Suprapubic skin (tissue), 4 donors: ENCODE results near the gene COL5A3. TPM values are rescaled to one million over a fixed set of nuclear protein-coding genes. Genes with fewer than 3 reads are reported as not detected.

Experiments used
- DNase-seq, 2 donors: peaks; one replicate each; pipeline ENCODE4 v3.0.0-alpha.2; 2019; ENCODE audit warnings: low spot score in 2 of 2
- H3K27ac ChIP-seq: fragments of 200-600 bp; sonication (generic); one replicate; pipeline ENCODE4 v1.5.1; 2019
- H3K27me3 ChIP-seq: fragments of 200-600 bp; sonication (generic); one replicate; pipeline ENCODE4 v1.5.1; 2019
- H3K36me3 ChIP-seq: fragments of 200-600 bp; sonication (generic); one replicate; pipeline ENCODE4 v1.5.1; 2019
- H3K4me1 ChIP-seq: fragments of 200-600 bp; sonication (generic); one replicate; pipeline ENCODE4 v1.5.1; 2019
- H3K4me3 ChIP-seq: fragments of 200-600 bp; sonication (generic); one replicate; pipeline ENCODE4 v1.5.1; 2019; ENCODE audit warnings: mild to moderate bottlenecking
- H3K9me3 ChIP-seq: fragments of 200-600 bp; sonication (generic); one replicate; pipeline ENCODE4 v1.5.1; 2019
- CTCF ChIP-seq, 2 donors: fragments of 200-600 bp in 1 of 2; fragments of 450-650 bp in 1 of 2; sonication (generic) in 1 of 2; IDR thresholded peaks; one replicate each; pipeline ENCODE4 v1.5.1; 2016 to 2019; ENCODE audit warnings: antibody characterized with exemption in 2 of 2, mild to moderate bottlenecking in 1 of 2, moderate library complexity in 1 of 2
- EP300 ChIP-seq: sonication (generic); formaldehyde crosslinking; IDR thresholded peaks from one replicate; pipeline ENCODE4 v1.6.1; 2017; ENCODE audit warnings: antibody characterized with exemption
- POLR2A ChIP-seq, 2 donors: fragments of 450-650 bp; IDR thresholded peaks; one replicate each; pipeline ENCODE4 v1.6.1; 2017; ENCODE audit warnings: antibody characterized with exemption in 2 of 2, mild to moderate bottlenecking in 2 of 2, moderate library complexity in 2 of 2
- POLR2AphosphoS5 ChIP-seq, 3 donors: sonication (generic); formaldehyde crosslinking; IDR thresholded peaks; one replicate each; pipeline ENCODE4 v1.6.1; 2017; ENCODE audit warnings: antibody characterized with exemption in 3 of 3
- WGBS: methylation state at CpG from one replicate; pipeline ENCODE4 v1.1.5; 2018; 5-methylcytosine and 5-hydroxymethylcytosine counted together
- total RNA-seq, 4 donors: library from RNA; depleted of rRNA; stranded (reverse); fragments of >200 nt; gene quantifications; one replicate each; pipeline ENCODE4 v1.1.0, GENCODE V29; 2016

Gene COL5A3
- total RNA-seq, 4 donors from 2014 or later: 13.4 to 30.6 (median 18.8) TPM

DNA sequence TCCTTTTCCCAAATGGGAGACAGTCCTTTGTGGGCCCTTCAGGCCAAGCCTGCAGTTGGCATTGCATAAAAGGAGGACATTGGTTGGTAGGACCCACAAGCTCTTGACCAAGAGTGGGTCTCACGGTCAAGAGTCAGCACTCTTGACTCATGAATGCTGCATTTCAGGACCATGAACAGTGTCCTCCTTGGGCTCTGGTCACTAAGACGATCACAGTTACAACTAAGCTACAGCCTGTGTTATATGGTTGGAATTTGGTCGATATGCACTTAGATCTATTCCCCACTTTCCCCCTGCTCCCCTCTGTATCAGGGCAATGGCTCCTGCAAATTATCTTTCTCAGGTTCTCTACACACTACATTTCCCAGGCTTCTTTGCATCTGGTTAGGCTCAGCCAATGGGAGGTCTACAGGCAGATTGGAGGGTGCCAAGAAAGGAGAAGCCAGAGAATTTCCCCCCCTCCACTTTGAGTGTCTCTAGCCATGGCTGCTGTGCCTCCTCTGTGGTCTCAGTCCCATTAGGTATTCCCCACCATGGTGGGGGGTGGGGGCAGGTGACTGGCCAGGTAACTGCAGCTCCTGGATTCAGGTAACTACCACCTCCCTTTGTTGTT is 70.9 kb downstream of the COL5A3 start:
- 79% methylated on average over 3 of the region's 3 CpGs for WGBS
- H3K27me3 ChIP-seq: peaks cover 12% of the 10 kb centered on the region
- no peak for DNase-seq
- H3K4me1 ChIP-seq: peaks cover 34% of the 10 kb centered on the region
- no peak overlapping the region for H3K4me3 ChIP-seq
- H3K27ac ChIP-seq: no peak overlapping the region
- H3K36me3 ChIP-seq: no peaks in the 10 kb centered on the region
- TF ChIP-seq EP300 (no peak), POLR2A (IDR thresholded peaks at IDR 0.05) (no peak), CTCF (IDR thresholded peaks at IDR 0.05) (no peak), POLR2AphosphoS5 (IDR thresholded peaks at IDR 0.05) (no peak)
- H3K9me3 ChIP-seq: no peaks in the 10 kb centered on the region

- peaks cover 44% of the 10 kb centered on the region for H3K4me1 ChIP-seq
- no peak for DNase-seq
- 30% methylated on average over 20 of the region's 20 CpGs for WGBS
- peaks cover 12% of the 10 kb centered on the region for H3K27me3 ChIP-seq
- TF ChIP-seq CTCF (IDR thresholded peaks at IDR 0.05): no peak
- TF ChIP-seq POLR2A (IDR thresholded peaks at IDR 0.05): no peak
- TF ChIP-seq EP300: no peak
- no peak for TF ChIP-seq POLR2AphosphoS5 (IDR thresholded peaks at IDR 0.05)
- H3K27ac ChIP-seq: no peak overlapping the region
- no peaks in the 10 kb centered on the region for H3K36me3 ChIP-seq
- peak overlapping the region; percentile 59 for H3K4me3 ChIP-seq
- H3K9me3 ChIP-seq: no peaks in the 10 kb centered on the region
Measured at GRCh38 chr19:9937001-9937411, 73.3 kb downstream of the COL5A3 start.

DNA sequence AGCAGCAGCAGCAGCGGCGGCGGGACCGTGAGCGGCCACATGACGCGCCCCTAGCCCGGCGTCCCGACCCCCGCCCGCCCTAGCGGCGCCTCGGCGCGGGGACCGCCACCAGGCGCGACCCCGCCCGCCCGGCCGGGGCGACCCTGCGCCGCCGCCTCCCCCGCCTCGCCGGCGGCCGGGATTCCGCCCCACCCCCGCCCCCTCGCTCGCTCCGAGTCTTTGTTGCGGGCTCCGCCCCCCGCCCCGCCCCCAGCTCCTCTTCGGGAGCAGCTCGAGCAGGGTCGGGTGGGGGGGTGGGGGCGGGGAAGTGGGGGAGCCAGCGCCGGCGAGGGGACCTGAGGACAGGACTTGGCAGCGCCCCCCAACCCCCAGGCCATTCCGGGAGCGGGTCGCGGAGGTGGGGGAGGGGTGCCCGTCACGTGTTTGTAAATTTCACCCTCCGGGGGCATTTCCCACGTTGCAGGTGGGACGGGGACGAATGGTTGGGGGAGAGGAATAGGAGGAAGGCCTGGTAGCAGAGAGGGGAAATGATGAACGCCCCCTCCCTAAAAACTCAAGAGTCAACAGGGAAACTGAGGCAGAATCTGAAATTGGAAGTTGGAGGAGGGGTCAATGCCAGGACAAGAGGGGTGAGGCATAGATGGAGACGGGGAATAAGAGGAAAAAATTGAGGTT is 73.8 kb downstream of the COL5A3 start, which contains the start of gene OLFM2:
Gene OLFM2, minus strand, starts transcription at position 190 of the 675 bp plus-strand sequence. Its CDS starts 149 bp downstream, at position 41.
- peaks cover 15% of the 10 kb centered on the region for H3K27me3 ChIP-seq
- DNase-seq: no peak
- H3K9me3 ChIP-seq: no peaks in the 10 kb centered on the region
- H3K4me1 ChIP-seq: peaks cover 43% of the 10 kb centered on the region
- H3K4me3 ChIP-seq: peak within 1 kb of the TSS; percentile 59
- no peaks in the 10 kb centered on the region for H3K36me3 ChIP-seq
- peak within 1 kb of the TSS; percentile 30 for H3K27ac ChIP-seq
- WGBS: 6% methylated on average over 16 of the region's 62 CpGs
- TF ChIP-seq EP300: no peak
- TF ChIP-seq CTCF (IDR thresholded peaks at IDR 0.05): no peak
- TF ChIP-seq POLR2A (IDR thresholded peaks at IDR 0.05): no peak
- TF ChIP-seq POLR2AphosphoS5 (IDR thresholded peaks at IDR 0.05): no peak

DNA sequence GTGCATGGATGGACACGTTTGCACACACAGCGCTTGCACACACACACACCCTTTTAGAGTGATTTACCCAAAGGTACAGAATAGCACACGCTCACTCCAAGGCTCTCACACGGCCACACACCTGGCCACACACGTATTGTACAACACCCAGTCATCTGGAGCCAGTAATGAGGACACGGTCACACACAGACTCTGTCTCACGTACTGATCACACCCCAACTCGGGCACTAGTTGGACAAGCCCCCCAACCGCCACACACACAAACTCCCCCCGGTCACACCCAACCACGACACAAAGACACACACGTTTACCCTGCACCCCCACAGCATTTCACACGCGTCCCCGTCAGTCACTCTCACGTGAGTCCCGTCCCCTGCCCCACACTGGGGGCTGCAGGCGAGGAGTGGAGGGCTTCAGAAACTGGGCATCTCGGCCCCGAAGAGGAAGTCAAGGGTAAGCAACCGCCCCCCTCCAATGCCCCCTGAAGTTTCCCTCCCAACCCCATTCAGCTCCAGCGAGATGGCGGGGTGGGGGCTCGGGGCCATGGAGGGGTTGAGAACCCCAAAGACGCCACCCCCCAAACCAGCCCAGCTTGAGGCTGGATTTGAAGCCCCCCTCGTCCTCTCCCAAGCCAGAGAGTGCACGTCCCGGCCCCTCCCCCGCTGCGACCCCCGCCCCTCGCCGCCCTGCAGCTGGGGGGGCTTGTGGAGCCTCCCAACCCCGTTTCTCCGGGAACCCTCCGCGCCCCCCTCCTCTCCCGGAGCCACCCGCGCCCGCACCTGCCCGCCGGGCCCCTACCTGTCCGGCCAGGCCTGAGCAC is 74.6 kb downstream of the COL5A3 start:
- H3K27me3 ChIP-seq: peaks cover 15% of the 10 kb centered on the region
- peaks cover 42% of the 10 kb centered on the region for H3K4me1 ChIP-seq
- WGBS: 1% methylated on average over 22 of the region's 44 CpGs
- H3K27ac ChIP-seq: peak overlapping the region; percentile 30
- TF ChIP-seq POLR2A (IDR thresholded peaks at IDR 0.05): no peak
- no peak for TF ChIP-seq POLR2AphosphoS5 (IDR thresholded peaks at IDR 0.05)
- TF ChIP-seq EP300: no peak
- no peak for TF ChIP-seq CTCF (IDR thresholded peaks at IDR 0.05)
- H3K9me3 ChIP-seq: no peaks in the 10 kb centered on the region
- no peaks in the 10 kb centered on the region for H3K36me3 ChIP-seq
- DNase-seq: peak in 1 of 2 donors; percentile 64
- H3K4me3 ChIP-seq: peak overlapping the region; percentile 59
